Kidney capillary endothelial cell (primary cell): ENCODE measurements around the gene ILK.
A peak's percentile ranks its signal among the peaks of the same experiment; 100 is the strongest.

ENCODE experiments used
- DNase-seq: peaks from one replicate; pipeline ENCODE4 v3.0.0-alpha.2; 2018; ENCODE audit warnings: low spot score

The ILK gene

DNA sequence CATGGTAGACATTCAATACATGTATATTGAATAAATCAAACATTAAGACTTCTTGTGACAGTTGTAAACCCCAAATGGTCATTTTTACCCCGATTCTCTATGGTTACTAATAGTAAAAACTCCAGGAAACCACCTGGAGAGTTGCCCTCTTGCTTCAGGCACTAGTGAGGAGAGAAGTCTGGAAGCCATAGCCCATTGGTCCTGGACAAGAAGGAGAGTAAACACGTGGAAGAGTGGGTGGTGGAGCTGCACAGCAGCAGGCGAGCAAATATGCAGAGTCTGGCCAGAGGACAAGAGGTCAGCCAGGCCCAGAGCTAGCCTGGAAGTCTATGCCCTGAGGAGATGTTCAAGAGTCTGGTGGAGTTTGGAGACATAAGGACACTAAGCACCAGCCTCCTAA lies 34.3 kb downstream of the ILK start:
- DNase-seq: no peak

DNA sequence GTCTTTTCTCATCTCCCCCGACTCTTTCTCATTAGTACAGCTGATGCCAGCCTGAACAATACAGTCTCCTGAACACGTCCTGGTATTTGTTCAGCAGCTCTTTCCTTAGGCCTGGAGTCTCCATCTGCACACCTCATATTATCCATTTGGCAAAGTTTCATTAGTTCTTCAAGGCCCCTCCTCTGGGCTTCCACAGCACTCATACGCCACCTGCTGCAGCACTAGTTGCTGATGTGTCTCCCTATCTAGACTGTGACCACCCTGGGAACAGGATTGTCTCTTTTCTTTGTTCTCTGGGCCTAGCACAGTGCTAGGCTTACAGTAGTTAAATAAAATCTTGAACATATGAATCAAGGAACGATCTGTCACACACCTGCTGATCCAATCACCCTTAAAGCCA lies 34.9 kb downstream of the ILK start:
- DNase-seq: no peak

DNA sequence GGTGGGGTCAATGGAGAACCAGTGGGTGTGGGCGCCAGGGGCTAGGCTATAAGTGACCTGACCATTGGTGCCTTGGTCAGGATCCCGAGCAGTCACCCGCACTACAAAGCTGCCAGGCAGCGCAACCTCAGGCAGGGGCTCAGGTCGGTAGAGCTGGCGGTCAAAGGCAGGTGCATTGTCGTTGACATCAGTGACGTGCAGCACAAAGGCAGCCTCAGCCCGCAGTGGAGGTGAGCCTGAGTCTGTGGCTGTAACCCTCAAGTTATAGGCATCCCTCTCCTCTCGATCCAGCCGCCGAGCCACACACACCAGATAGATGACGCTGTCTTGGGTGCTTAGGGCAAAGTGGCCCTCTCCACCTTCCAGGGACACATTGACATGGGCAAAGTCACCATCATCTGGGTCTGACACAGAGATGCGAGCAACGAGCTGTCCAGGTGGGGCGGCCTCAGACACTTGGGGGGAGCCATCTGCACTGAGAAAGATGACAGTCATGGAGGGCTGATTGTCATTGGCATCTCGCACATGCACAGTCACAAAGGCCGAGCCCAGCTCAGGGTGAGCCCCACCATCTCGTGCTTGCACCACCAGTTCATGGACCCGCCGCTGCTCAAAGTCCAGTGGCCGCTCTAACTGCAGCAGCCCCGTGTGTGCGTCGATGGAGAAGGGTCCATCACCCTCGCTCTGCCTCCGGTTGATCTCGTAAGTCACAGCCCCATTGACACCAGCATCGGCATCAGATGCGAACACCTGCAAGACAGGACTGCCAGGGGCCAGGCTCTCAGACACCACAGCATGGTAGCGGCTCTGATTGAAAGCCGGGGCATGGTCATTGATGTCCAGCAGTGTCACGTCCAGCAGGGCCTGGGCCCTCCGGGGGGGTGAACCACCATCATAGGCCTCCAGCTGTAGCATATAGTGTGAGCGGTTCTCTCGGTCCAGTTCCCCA lies 36.7 kb downstream of the ILK start:
- no peak for DNase-seq

DNA sequence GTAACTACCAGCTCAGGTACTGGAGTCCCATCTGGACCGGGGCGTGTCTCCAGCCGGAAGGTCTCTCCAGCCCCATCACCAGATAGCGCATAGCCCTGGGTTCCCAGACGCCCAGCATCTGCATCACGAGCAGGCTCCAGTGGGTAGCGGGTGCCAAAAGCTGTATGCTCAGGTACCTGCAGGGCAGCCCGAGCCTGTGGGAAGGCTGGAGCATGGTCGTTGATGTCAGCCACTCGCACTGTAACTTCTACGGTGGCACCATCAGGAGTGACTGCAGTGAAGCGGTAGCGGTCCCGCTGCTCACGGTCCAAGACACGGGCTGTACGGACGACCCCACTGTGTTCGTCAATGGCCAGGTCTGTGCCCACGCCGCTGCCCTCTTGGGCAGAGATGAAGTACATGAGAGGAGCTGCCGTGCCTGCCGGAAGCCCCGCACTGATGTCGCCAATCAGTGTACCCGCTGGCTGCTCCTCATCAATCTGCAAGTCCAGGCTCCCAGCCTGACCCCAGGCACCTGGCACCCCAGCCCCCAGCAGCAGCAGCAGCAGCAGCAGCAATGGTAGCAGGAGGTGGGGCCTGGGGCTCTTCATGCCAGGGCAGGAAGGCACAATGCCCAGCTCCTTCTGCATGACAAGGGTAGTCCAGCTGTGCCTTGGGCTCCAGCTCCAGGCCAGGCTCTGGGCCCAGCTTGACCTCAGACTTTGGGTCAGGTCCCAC lies 37.6 kb downstream of the ILK start:
- DNase-seq: no peak

DNA sequence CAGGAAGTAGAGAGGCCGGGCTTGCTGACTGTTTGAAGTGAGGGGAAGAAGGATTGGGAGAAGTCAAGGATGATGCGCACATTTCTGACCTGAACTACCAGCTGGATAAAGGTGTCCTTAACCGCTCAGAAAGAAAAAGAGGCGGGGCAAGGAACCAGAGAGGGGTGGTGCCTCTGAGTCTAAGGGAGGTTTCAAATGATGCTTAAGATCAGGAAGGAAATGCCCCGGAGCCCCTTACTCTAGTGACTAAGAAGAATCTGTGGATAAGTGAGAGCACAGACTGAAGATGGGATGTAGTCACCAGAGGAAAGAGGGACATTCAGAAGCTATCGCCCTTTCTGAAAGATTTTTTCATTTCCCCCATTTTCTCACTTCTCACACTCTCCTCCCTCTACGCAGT lies 39.4 kb downstream of the ILK start:
- DNase-seq: peak; percentile 92

DNA sequence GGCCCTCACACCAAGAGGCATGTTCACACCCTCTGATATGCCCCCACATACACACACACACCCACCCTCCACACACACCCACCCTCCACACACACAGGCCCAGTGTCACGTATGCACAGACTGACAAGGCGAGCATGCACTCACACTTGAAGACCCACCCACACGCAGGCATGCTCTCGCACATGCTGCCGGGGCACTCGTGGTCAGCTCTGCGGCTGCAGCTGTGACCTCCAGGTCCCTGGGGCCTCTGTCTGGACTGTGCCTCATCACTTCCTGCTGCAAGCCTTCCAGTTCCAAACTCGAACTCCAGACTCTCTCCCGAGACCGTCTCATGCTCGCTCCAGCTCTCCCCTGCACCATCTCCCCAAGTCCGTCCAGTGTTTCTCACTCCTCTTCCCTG lies 42.5 kb downstream of the ILK start:
- DNase-seq: peak; percentile 88

DNA sequence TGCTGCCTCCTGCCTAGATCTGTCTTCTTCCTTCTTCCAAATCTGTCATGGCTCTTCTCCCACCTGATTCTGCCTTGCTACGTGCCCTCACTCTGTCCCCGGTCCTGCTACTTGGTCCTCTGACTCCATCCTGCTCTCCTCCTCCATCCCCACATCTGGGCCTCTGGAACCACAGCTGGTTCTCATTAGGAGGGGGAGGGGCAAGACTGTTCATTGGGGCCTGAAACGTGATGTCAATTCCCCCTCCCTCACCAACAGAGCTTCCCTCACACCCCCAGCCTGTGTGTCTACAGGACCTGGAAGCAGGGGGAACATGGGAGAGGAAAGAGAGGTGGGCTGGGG lies 43.0 kb downstream of the ILK start:
- peak; percentile 54 for DNase-seq

DNA sequence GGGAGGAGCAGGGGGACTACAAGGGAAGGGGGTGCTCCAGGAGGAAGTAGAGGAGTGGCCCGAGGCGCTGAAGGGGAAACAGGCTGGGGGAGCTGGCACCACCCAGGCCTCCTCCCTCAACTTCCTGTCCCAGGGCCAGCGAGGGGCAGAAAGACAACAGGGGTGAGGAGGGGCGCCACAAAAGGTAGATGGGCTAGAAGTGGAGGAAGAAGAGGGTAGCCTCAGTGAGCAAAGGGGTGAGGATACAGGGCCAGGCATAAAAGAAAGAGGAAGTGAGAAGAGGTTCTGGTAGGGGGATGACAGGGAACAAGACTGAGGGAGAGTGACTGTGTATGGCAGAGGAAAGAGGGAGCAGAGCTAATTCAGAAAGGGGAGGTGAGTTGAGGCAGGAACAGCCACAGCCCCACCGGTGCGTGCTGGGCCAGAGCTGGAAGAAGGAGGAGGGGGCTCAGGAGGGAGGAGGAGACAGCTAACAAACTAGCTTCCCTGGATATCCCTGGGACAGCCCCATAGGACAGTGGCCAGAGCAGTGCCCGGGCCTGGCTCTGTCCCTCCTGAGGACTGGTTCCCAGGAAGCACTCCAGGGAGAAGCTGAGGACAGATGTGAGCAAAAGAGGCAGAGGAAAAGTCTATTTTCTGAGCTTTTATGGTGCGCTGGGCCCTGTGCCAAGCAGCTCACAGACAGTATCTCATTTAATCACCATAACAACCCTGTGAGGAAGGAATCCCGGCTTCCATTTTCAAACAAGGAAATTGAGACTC lies 43.5 kb downstream of the ILK start:
- DNase-seq: peak; percentile 68

DNA sequence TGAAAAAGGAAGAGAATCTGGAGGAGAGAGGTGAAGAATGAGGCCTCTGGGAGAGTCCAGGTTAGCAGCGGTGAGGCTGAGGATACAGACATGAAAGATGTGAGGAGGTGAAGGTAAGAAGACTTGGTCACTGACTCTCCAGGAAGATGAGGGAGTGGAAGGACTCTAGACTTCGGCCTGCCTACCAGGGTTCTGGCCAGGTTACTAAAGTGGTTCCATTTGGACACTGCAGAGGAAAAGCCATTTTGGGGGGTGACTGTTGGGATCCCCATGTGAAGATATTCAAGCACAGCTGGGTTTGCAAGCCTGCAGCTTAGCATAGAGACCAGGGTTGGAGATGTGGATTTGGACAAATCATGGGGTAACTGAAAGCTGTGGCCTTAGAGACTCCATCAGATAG lies 44.3 kb downstream of the ILK start:
- no peak for DNase-seq

DNA sequence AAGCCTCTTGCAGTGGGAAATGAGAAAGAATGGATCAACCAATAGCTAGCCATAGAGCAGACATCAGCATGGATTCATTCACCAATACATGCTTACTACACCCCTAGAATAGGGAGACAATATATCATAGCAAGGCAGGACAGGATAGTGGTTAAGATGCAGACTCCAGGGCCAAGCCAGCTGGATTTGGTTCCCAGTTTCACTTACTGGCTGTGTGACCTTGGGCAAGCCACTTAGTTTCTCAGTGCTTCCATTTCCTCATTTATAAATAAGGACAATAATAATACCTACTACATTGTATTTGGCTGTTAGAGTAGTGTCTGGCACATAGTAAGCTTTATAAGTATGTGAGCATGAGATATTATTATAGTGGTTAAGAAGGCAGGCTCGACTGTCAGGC lies 44.9 kb downstream of the ILK start:
- DNase-seq: no peak

DNA sequence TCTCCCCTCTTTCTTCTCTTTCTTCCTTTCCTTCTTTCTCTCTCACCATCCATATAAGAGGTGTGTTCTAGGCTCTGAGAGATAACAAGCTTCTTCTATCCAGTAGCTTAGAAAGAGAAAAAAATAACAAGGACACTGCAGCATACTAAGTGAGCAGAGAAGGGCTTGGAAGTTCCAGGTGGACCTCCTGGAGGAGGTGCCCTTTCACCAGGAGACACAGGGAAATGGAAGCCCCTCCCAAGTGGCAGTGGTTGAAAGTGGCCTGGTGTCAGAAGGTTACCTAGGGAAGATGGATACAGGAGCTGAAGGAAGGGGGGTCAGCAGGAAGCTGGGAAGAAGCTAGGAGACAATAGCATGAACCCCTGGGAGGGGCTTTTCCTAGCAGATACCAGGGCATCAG lies 46.5 kb downstream of the ILK start:
- no peak for DNase-seq

DNA sequence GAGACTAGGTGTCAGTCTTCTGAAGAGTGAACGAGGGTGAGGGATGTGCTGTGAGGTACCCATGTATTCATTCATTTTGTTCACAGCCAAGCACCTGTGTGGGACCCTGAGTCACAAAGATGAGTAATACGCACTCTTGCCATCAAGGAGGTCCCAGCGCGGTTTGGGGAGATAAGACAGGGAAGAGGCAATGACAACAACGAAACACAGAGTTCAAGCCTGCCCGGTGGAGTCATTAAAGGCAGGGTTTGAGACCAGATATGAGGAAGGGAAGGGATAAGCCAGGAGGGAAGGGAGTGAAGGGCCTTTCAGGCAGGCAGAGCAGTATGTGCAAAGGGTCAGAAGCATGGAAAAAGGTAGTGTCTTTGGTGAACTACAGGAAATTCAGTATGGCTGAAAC lies 47.4 kb downstream of the ILK start:
- DNase-seq: no peak

DNA sequence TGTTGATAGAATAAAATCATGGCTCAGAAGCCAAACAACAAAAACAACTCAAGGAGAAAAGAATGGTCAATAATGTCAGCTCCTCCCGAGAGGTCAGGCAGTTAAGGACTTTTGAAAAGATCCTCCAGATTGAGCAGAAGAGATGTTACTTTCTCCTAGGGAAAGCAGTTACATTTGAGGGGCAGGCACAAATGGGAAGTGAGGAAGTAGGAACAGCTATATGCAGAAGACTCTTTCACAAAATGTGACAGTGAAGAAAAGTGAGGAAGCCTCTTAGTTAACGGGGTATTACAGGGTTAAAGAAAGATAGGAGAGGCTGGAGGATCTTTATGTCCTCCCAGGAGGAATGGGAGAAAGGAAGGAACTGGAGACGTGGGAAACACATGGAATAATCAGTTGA lies 48.6 kb downstream of the ILK start:
- no peak for DNase-seq

DNA sequence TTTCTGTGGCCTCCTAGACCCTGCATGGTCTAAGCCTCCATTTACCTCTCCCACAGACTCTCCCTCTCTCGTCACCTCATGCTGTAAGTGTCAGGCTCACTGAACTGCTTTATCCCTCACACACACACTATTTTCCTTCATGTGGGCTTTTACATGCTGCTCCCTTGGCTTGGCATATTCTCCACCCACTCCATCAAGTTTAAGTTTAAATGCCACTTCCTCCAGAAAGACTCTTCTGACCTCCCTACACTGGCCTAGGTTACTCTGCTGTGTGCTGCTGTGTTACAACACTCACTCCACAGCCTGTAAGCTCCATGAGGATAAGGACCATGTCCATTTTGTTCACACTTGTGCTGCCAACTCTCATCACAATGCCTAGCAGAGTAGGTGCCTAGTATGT lies 49.5 kb downstream of the ILK start:
- no peak for DNase-seq

DNA sequence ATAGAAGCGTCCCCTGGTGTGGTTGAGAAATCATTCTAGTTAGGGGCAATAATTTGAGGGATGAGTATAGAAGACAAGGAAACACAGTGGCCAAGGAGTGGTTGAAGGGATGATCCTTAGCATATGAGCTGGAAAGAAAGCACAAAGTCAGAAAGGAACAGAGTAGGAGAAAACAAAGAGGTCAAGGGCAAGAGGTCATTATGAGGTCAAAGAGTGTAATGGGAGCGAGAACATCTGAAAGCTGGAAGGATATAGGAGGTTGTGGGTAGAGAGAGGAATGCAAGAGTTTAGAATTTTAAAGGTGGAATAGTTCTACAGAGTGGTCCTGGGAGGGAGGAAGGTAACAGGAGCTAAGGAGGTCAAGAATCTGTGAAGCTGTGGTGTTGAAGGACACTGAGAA lies 50.1 kb downstream of the ILK start:
- no peak for DNase-seq

DNA sequence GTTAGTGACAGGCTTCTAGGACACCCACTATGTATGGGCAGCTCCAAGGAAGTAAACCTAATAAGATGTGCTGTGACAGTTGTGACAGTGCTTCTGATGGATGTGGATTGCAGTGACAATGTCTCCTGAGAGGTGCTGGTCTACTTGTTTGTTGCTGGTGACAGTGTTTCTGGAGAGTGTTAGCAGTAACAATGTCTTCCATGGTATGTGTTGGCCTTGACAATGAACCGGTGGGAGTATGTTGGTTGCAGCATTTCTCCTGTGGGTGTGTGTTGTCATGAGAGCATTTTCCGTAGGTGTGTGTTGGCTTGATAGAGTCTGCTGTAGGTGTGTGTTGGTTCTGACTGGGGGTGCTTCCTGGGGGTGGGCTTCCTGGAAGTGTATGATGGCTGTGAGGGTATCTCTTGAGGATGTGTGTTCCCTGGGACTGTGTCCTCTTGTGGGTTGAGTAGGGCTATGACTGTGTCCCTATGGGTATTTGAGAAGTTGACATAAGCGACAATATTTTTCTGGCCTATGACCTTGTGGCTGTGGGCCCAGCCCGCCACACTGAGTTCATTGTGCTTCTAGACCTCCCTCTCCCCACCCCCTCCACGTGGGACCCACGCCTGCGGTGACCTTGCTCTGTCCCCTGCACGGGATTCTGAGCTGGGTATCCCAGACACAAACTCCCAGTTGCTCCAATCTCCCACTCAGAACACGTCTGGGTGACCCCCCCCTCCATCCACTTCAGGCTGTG lies 50.9 kb downstream of the ILK start:
- DNase-seq: no peak

DNA sequence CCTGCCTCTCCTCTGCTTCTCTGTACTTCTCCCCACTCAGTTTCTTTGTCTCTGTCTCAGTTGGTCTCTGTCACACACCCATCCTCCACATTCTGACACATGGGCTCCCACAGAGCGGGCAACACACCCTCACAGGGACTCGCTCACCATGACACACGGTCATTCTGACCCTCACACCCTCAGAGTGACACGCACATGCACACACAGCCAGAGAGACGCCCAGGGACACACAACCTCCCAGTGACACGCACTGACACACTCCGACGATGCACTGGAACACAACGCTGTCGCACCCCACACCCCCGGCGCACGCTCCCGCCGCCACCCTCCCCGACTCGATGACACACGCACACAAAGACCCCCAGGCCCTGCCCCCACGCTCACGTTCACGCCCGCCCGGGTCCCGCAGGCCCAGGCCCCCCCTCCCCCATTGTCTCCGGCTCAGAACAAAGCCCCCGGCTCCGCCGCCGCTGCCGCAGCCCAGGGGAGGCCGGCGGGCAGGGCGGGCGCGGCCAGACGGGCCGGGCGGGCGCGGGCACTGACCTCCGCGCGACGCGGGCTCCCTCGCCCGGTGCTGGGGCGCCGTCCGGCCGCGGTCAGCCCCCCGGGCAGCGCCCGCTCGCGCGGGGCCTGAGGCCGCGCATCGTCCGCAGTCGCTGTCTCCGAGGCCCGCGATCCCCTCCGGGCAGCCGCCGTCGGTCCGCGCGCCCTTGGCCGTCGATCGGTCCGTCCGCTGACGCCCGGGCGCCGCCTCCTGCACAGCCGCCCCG lies 51.6 kb downstream of the ILK start:
- DNase-seq: peak; percentile 83

DNA sequence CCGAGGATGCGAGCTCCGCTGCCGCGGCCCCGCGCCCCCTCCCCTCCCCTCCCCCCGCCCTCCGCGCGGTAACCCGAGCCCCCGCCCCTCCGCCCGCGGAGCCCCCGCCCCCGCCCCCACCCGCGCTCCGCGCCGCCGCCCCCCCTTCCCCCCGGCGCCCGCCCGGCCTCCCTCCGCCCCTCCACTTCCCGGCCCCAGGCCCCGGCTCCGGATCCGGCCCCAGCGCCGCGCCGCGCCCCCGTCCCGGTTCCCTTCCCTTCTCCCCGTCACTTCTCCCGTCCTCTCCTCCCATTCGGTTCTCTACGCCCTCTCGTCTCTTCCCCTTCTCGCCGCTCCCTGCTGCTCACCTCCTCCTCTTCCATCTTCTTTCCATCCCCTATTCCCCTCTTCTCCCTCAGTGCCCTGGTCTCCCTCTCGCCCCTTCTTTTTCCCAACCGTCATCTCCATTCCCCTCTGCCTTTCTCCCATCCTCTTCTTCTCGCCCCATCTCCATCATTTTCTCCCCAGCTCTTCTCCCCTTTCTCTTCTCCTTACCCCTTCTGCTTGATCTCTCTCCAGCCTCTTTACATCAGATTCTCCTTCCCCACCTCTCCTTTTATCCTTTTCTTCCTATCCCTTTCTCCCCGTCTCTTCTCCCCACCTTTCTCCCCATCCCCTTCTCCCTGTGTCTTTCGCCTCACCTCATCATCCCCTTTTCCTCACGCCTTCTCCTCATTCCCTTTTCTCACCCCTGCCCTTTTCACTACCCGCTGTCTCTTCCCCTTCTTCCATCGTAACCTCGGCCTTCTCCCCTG lies 52.4 kb downstream of the ILK start, which contains the start of gene DCHS1:
TSS of gene DCHS1 (minus strand) at position 20 of the 794 bp plus-strand sequence. CDS start 14,196 bp downstream, outside the sequence.
- DNase-seq: no peak

DNA sequence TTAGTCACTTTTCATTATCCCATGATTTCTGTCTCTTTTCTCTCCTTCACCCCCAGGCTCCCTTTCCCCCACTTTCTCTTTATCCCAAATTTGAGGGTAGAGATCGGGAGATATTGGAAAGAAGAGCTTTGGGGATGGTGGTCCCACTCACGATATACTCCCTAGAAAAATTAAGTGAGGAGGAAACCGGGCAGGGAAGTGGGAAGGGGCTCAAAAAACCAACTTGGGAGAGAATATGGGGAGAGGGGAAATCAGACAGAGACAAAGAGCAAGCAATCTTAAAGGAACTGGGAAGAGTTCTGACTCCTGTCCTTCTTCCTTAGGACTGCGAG lies 53.0 kb downstream of the ILK start:
- DNase-seq: no peak

DNA sequence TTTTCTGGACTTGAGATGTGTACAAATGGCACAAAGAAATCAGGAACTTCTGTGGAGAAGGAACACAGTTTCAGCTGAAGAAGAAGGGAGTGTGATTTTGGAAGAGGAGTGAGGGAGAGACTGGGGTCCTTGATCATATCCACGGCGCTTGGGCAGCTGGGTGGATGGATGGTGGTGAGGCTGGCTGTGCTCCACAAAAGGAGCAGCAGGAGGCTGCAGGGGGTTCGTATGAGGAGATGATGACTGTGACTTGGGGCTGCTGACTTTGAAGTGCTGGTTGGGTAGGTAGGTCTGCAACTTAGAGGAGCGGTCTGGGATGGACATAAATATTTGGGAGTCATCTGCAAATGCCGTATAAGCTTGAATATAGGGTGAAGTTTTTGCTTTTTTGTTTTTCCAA lies 53.4 kb downstream of the ILK start:
- no peak for DNase-seq

DNA sequence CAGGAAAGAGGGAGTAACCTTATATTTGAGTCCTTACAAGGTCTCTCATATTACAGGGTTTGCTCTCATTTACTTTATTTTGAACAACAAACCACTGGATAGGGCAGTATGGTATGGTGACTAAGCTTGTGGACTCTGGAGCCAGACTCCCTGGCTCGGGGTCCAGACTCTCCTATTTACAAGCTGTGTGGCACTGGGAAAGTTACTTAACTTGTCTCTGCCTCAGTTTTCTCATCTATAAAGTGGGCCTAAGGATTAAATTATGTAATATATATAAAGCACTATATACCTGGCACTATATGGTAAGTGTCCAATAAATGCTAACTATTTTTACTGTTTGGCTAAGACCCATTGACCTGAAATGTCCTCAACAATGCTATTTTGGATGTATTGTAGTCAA lies 53.8 kb downstream of the ILK start:
- no peak for DNase-seq
